ENCODE results near the gene LSM11. TPM values are rescaled to one million over a fixed set of nuclear protein-coding genes. Genes with fewer than 3 reads are reported as not detected.

Gene LSM11
- total RNA-seq, 2 donors from 2014 or later, result 4.5 to 7.9 TPM

DNA sequence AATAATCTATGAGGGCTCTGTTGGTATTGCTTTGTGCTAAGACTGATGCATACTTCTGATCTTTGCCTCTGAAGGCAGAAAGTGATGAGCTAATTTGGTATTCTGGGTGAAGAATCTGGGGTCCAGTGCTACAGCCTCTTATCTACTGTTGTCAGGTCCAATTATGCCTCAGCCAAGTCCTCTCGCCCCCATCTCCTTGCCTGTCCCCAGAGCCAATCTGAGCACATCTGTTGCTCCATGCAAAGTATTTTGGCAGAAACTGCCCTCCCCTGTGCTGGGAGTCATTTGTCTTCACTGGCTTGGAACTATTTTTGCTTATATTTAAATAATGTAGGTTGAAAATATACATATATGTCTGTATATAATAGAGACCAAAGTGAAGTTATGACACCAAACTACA, 23.4 kb downstream of the LSM11 start:
- DNase-seq (ENCODE audit: low spot score) (no peak), ATAC-seq (no peak)
- no peaks in the 10 kb centered on the region for H3K36me3 Mint-ChIP-seq
- no peaks in the 10 kb centered on the region for H3K9me3 Mint-ChIP-seq
- H3K27me3 Mint-ChIP-seq, result no peaks in the 10 kb centered on the region
- no peaks in the 10 kb centered on the region for H3K4me1 Mint-ChIP-seq (ENCODE audit: low read depth in 2 of 2)
- no peak overlapping the region for H3K27ac Mint-ChIP-seq
- H3K4me3 Mint-ChIP-seq, result no peak overlapping the region

GRCh38 chr5:157767689-157768088, 24.2 kb downstream of the LSM11 start:
- Mint-ChIP-seq H3K4me1 (ENCODE audit: low read depth in 2 of 2) (no peaks in the 10 kb centered on the region), H3K4me3 (no peak overlapping the region), H3K9me3 (no peaks in the 10 kb centered on the region), H3K36me3 (no peaks in the 10 kb centered on the region), H3K27me3 (no peaks in the 10 kb centered on the region), H3K27ac (no peak overlapping the region)
- ATAC-seq (no peak), DNase-seq (ENCODE audit: low spot score) (no peak)

GRCh38 chr5:157770665-157771064, 27.2 kb downstream of the LSM11 start:
- H3K4me3 Mint-ChIP-seq, result no peak overlapping the region
- ATAC-seq (no peak), DNase-seq (ENCODE audit: low spot score) (no peak)
- H3K27me3 Mint-ChIP-seq, result no peaks in the 10 kb centered on the region
- H3K4me1 Mint-ChIP-seq (ENCODE audit: low read depth in 2 of 2), result no peaks in the 10 kb centered on the region
- H3K27ac Mint-ChIP-seq, result no peak overlapping the region
- no peaks in the 10 kb centered on the region for H3K36me3 Mint-ChIP-seq
- no peaks in the 10 kb centered on the region for H3K9me3 Mint-ChIP-seq

DNA sequence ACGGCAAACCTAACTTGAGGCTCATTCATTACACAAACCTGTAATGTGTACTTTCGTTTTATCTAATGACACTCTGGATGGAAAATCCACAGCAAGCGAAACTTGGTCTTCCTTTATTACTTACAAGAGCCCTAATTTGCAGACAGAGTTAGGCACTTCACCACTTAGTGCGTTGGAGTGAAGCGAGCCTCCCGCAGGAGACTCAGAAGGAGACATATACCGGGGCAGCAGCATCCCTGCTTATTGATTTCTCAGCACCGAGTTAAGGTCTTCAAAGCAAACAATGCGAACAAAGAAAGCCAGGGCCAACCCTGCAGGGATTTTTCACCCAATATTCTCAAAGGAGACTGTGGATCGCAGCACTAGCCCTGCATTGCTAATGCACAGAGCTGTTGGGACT, 28.6 kb downstream of the LSM11 start:
- Mint-ChIP-seq H3K4me3 (no peak overlapping the region), H3K9me3 (no peaks in the 10 kb centered on the region), H3K27me3 (no peaks in the 10 kb centered on the region), H3K4me1 (ENCODE audit: low read depth in 2 of 2) (no peaks in the 10 kb centered on the region), H3K36me3 (no peaks in the 10 kb centered on the region), H3K27ac (no peak overlapping the region)
- ATAC-seq (no peak), DNase-seq (ENCODE audit: low spot score) (no peak)

DNA sequence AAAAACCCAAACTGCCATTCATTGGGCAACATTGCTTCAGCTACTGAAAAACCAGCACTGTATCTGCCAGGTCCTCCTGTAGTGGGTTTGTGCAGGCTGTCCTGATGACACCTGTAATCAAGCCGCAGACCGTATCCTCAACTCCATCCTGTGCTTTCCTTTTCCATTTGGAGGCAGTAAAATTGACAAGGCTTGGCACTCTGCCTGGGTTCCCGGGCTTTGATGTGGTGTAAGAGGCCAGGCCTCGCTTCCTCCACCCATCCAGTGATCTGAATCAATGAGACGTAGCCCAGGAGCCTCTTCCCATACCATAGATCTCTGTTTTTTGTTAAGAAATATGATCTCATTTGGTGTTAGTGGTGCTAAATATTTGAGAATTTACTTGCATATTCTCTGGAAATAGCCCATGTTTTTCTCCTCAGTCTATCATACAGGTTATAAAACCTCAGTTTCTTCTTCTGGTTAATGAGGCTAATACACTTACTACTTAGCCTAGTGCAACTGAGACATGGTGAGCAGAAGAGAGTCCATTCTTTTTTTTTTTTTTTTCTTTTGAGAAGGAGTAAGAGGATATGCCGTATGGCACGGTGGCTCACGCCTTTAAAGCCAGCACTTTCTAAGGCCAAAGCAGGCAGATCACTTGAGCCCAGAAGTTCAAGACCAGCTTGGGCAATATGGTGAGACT, 34.8 kb downstream of the LSM11 start:
- DNase-seq (ENCODE audit: low spot score) (no peak), ATAC-seq (no peak)
- Mint-ChIP-seq H3K4me1 (ENCODE audit: low read depth in 2 of 2) (no peaks in the 10 kb centered on the region), H3K9me3 (no peaks in the 10 kb centered on the region), H3K27me3 (no peaks in the 10 kb centered on the region), H3K4me3 (no peak overlapping the region), H3K36me3 (no peaks in the 10 kb centered on the region), H3K27ac (no peak overlapping the region)

GRCh38 chr5:157779221-157779620, 35.7 kb downstream of the LSM11 start:
- Mint-ChIP-seq H3K36me3 (no peaks in the 10 kb centered on the region), H3K9me3 (no peaks in the 10 kb centered on the region), H3K4me3 (no peak overlapping the region), H3K27me3 (no peaks in the 10 kb centered on the region), H3K4me1 (ENCODE audit: low read depth in 2 of 2) (no peaks in the 10 kb centered on the region), H3K27ac (no peak overlapping the region)
- ATAC-seq (no peak), DNase-seq (ENCODE audit: low spot score) (no peak)

DNA sequence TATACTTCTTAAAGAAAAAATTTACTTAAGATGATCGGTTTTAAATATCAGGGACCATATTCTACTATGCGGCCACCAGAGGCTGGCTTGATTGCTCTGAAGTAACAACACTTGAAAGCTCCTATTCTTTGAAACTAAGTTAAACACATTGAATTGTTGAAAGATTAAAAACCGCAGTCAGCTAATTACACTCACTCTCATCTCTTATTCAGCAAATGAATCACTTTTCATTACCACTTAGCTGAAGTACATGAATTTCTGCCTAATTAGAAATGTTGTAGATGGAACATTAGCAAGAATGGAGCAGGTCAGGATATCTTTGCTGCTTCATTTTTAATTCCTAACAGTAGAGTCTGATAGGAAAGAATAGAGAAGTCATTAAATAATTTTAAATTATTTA, 42.3 kb downstream of the LSM11 start:
- Mint-ChIP-seq H3K4me3 (no peak overlapping the region), H3K4me1 (ENCODE audit: low read depth in 2 of 2) (no peaks in the 10 kb centered on the region), H3K27ac (no peak overlapping the region), H3K27me3 (no peaks in the 10 kb centered on the region), H3K36me3 (peaks cover 22% of the 10 kb centered on the region), H3K9me3 (no peaks in the 10 kb centered on the region)
- DNase-seq (ENCODE audit: low spot score) (no peak), ATAC-seq (no peak)

GRCh38 chr5:157793301-157793700, 49.8 kb downstream of the LSM11 start:
- DNase-seq (ENCODE audit: low spot score) (no peak), ATAC-seq (peak in 1 of 2 donors; percentile 58)
- no peaks in the 10 kb centered on the region for H3K9me3 Mint-ChIP-seq
- peak overlapping the region; percentile 54 to 61 for H3K27ac Mint-ChIP-seq
- H3K36me3 Mint-ChIP-seq, result peaks cover 17% of the 10 kb centered on the region
- no peaks in the 10 kb centered on the region for H3K27me3 Mint-ChIP-seq
- peak overlapping the region; percentile 50 for H3K4me3 Mint-ChIP-seq
- H3K4me1 Mint-ChIP-seq (ENCODE audit: low read depth in 2 of 2), result peaks cover 0 to 10% of the 10 kb centered on the region in 2 donors

- no peaks in the 10 kb centered on the region for H3K9me3 Mint-ChIP-seq
- no peak overlapping the region for H3K4me3 Mint-ChIP-seq
- no peak overlapping the region for H3K27ac Mint-ChIP-seq
- ATAC-seq (no peak), DNase-seq (ENCODE audit: low spot score) (no peak)
- H3K36me3 Mint-ChIP-seq, result peaks cover 11% of the 10 kb centered on the region
- H3K27me3 Mint-ChIP-seq, result no peaks in the 10 kb centered on the region
- no peaks in the 10 kb centered on the region for H3K4me1 Mint-ChIP-seq (ENCODE audit: low read depth in 2 of 2)
These were observed 56.1 kb downstream of the LSM11 start for GRCh38 chr5:157799578-157799977.

- H3K27ac Mint-ChIP-seq, result no peak overlapping the region
- no peaks in the 10 kb centered on the region for H3K27me3 Mint-ChIP-seq
- no peaks in the 10 kb centered on the region for H3K4me1 Mint-ChIP-seq (ENCODE audit: low read depth in 2 of 2)
- no peak overlapping the region for H3K4me3 Mint-ChIP-seq
- ATAC-seq (no peak), DNase-seq (ENCODE audit: low spot score) (no peak)
- no peaks in the 10 kb centered on the region for H3K9me3 Mint-ChIP-seq
- peaks cover 12% of the 10 kb centered on the region for H3K36me3 Mint-ChIP-seq
These were observed 56.6 kb downstream of the LSM11 start for GRCh38 chr5:157800137-157800536.

DNA sequence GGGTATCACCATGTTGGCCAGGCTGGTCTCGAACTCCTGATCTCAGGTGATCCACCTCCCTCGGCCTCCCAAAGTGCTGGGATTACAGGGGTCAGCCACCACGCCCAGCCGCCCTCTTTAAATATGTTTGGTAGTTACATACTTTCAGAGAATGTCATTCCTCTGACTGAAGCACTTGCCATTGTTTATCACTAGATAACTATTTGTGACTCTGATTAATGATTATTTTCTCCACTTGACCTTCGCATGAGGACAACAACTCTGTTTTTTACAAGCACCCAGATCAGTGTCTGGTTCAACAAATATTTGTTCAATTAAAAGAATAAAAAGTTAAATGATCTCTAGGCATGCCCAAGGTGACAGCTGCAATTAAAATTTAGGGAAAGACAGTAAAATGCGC, 59.2 kb downstream of the LSM11 start:
- Mint-ChIP-seq H3K27ac (no peak overlapping the region), H3K36me3 (peaks cover 16% of the 10 kb centered on the region), H3K4me1 (ENCODE audit: low read depth in 2 of 2) (no peaks in the 10 kb centered on the region), H3K9me3 (no peaks in the 10 kb centered on the region), H3K27me3 (no peaks in the 10 kb centered on the region), H3K4me3 (no peak overlapping the region)
- ATAC-seq (no peak), DNase-seq (ENCODE audit: low spot score) (no peak)

GRCh38 chr5:157808043-157808442, 64.5 kb downstream of the LSM11 start:
- Mint-ChIP-seq H3K27me3 (no peaks in the 10 kb centered on the region), H3K36me3 (peaks cover 34% of the 10 kb centered on the region), H3K27ac (no peak overlapping the region), H3K4me1 (ENCODE audit: low read depth in 2 of 2) (no peaks in the 10 kb centered on the region), H3K4me3 (no peak overlapping the region), H3K9me3 (no peaks in the 10 kb centered on the region)
- ATAC-seq (no peak), DNase-seq (ENCODE audit: low spot score) (no peak)

All from natural killer cell treated with Interleukin-12 subunit alpha and Interleukin-12 subunit beta and Interleukin-15 and Interleukin-18, amount 100 ng/mL, for 72 hours (primary cell).